Testis (tissue), 2 donors: Measurements from ENCODE around the gene DCST1.

ENCODE experiments used
- CTCF ChIP-seq, 3 experiments: fragments of 450-650 bp in 2 of 3; fragments of 200-600 bp in 1 of 3; sonication (generic) in 1 of 3; IDR thresholded peaks; one replicate each; pipeline ENCODE4 v1.5.1; 2016 to 2019; ENCODE audit warnings: antibody characterized with exemption in 3 of 3, mild to moderate bottlenecking in 2 of 3, moderate library complexity in 1 of 3
- POLR2A ChIP-seq: fragments of 450-650 bp; IDR thresholded peaks from one replicate; pipeline ENCODE4 v1.6.1; 2017; ENCODE audit warnings: antibody characterized with exemption, mild to moderate bottlenecking, moderate library complexity

DNA sequence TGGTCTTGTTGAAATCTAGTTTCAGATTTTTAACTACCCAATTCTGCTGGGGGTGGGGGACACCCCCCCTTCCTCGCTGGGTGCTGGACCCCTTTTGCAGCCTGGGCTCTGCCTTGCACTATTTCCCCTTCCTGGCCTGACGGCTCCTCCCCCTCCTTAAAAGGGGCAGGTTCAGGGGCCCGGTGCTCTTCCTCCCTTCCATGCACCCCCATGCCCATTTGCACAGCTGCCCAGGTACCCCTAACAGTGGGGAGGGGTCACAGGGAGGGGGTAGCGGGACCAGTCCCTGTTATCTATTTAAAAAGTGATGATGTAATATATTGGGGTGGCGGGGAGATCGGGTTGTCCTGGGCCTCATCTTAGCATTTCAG is 15.7 kb upstream of the DCST1 start:
- TF ChIP-seq CTCF (IDR thresholded peaks at IDR 0.05), result no peak
- no peak for TF ChIP-seq POLR2A
